Ovary (tissue), 9 donors: ENCODE data around the gene KDM5A. TPM values are rescaled to one million over a fixed set of nuclear protein-coding genes. Genes with fewer than 3 reads are reported as not detected.
"Not testable (repeated sequence)": the region's sequence is repeated elsewhere in the genome, so short reads cannot be mapped to it uniquely, and the experiment has no call there.

Source experiments
- DNase-seq, 5 donors: peaks; one replicate each; pipeline ENCODE4 v3.0.0-alpha.2; 2019 to 2020
- H3K27ac ChIP-seq, 2 donors: fragments of 200-600 bp; one replicate each; pipeline versions ENCODE4 v1.5.1 to v1.8.0; 2019 to 2022
- H3K27me3 ChIP-seq: fragments of 200-600 bp; one replicate; pipeline ENCODE4 v1.8.0; 2022
- H3K36me3 ChIP-seq: fragments of 200-600 bp; sonication (generic); one replicate; pipeline ENCODE4 v1.5.1; 2019
- H3K4me1 ChIP-seq: one replicate; pipeline ENCODE4 v1.8.1; 2013; ENCODE audit warnings: mild to moderate bottlenecking, moderate library complexity; ENCODE audit not compliant: insufficient read depth
- H3K4me3 ChIP-seq: fragments of 200-600 bp; sonication (generic); one replicate; pipeline ENCODE4 v1.5.1; 2017
- H3K9me3 ChIP-seq, 2 donors: fragments of 200-600 bp in 1 of 2; sonication (generic) in 1 of 2; one replicate each; pipeline versions ENCODE4 v1.5.1 to v1.8.1; 2013 to 2019; ENCODE audit warnings: mild to moderate bottlenecking in 1 of 2, moderate library complexity in 1 of 2
- CTCF ChIP-seq, 3 donors: fragments of 450-650 bp in 2 of 3; fragments of 200-600 bp in 1 of 3; IDR thresholded peaks; one replicate each; pipeline versions ENCODE4 v1.5.1 to v1.8.0; 2016 to 2022; ENCODE audit warnings: antibody characterized with exemption in 3 of 3, mild to moderate bottlenecking in 1 of 3
- EP300 ChIP-seq: sonication (generic); formaldehyde crosslinking; IDR thresholded peaks from one replicate; pipeline ENCODE4 v1.6.1; 2017; ENCODE audit warnings: antibody characterized with exemption
- POLR2A ChIP-seq: fragments of 450-650 bp; IDR thresholded peaks from one replicate; pipeline ENCODE4 v1.6.1; 2017; ENCODE audit warnings: antibody characterized with exemption, mild to moderate bottlenecking, moderate library complexity
- WGBS, 3 donors: extraction: QIAGEN DNeasy Blood & Tissue Kit in 1 of 3; methylation state at CpG; one replicate each; pipeline versions ENCODE4 v1.1.5 to v1.1.7; 2013 to 2017; 5-methylcytosine and 5-hydroxymethylcytosine counted together
- intact Hi-C, 4 donors: fragments of 100-400 bp; cut with DNase I; formaldehyde crosslinking; loops; one replicate each; pipeline versions ENCODE4 v1.11.0 to v1.15.1; 2022 to 2023
- polyA plus RNA-seq, 2 donors: library from polyadenylated mRNA; stranded (reverse); fragments of 200-250 nt in 1 of 2; fragments of 350-450 nt in 1 of 2; fragmentation: Illumina TruSeq in 1 of 2; extraction: RNeasy Lipid Tissue Mini Kit (QIAGEN cat#74804) in 1 of 2; gene quantifications; one replicate each; pipeline ENCODE4 v1.2.3, GENCODE V29; 2013 to 2014
- total RNA-seq, 7 donors: library from RNA; depleted of rRNA in 2 of 7; stranded (reverse); fragments of >200 nt in 2 of 7; fragmentation: NEBNext Ultra II Directional in 3 of 7; extraction: Animal tissue kit (Norgen Biotek cat#: 25700) in 3 of 7; gene quantifications; one replicate each; pipeline versions ENCODE4 v1.1.0 to v1.2.4, GENCODE V29; 2016 to 2023
- donor health status: DM: no; HTN: no; CAD: no; lungs with moderate emphysema.
- donor health status: DM: no; HTN: no; CAD: no.
- donor health status: Bipolar disorder and iron deficiency.
- donor health status: DM: yes; HTN: yes; CAD: no.
- donor health status: DM: no; HTN: no; CAD: no.
- donor health status: DM: yes; HTN: yes; CAD: no.

The KDM5A gene
- total and polyA plus RNA-seq, 9 donors: 11.6 to 69.9 (median 56.5) TPM

- Histone ChIP-seq H3K4me3 (no peak overlapping the region), H3K27ac (no peak overlapping the region), H3K9me3 (no peaks in the 10 kb centered on the region), H3K4me1 (no peaks in the 10 kb centered on the region), H3K27me3 (no peaks in the 10 kb centered on the region), H3K36me3 (no peaks in the 10 kb centered on the region)
- 74 to 80% (median 76%) methylated on average over 2 of the region's 2 CpGs for WGBS, 3 donors
- no peak for DNase-seq
- TF ChIP-seq CTCF (IDR thresholded peaks at IDR 0.05) (no peak), POLR2A (no peak), EP300 (no peak)
- intact Hi-C loops: no loop called here
These were observed 80.6 kb downstream of the KDM5A start for GRCh38 chr12:308511-308910.

DNA sequence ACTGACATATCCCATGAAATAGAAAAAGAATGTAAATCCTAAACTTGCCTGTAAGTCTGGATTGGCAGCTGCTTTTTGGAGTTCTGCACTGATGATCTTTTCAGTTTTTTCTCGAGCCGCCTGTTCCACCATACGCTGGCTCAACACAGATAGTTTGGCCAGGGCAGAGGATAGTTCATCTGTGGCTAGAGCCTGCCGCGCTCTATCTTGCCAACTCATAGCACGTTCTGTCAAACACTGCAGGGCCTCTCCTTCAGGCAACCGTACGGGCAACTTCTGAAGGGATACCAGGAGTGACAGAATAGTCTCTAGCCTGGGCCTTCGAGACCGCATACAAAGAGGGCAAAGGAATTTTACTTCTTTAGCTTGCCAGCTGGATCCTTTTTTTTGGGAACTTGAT is 81.7 kb downstream of the KDM5A start:
- intact Hi-C loops: no loop called here
- no peak for DNase-seq
- no peaks in the 10 kb centered on the region for H3K36me3 ChIP-seq
- no peaks in the 10 kb centered on the region for H3K27me3 ChIP-seq
- H3K9me3 ChIP-seq: no peaks in the 10 kb centered on the region
- H3K27ac ChIP-seq: no peak overlapping the region
- H3K4me1 ChIP-seq: no peaks in the 10 kb centered on the region
- TF ChIP-seq EP300 (no peak), POLR2A (no peak), CTCF (IDR thresholded peaks at IDR 0.05) (no peak)
- 95 to 96% (median 95%) methylated on average over 10 of the region's 10 CpGs for WGBS, 3 donors
- H3K4me3 ChIP-seq: no peak overlapping the region

DNA sequence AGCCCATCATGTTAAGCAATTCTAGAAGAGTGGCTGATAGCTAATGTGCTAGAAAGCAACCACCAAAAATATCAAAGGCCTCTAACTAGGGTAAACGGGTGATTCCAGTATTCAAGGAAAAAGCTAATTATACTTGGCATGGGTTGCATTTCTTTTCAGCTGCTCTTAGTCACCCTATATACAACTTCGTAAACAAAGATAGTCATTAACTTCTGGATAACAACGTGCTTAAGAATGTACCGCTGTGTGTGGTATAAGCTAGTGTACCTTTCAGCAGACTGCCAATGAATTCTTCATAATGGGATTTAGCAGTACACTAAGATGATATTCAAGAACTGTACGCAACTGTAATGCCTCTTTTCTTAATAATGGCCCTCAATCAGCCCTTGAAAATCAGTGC is 84.3 kb downstream of the KDM5A start:
- no peak for TF ChIP-seq CTCF (IDR thresholded peaks at IDR 0.05)
- TF ChIP-seq POLR2A: no peak
- no peak for TF ChIP-seq EP300

DNA sequence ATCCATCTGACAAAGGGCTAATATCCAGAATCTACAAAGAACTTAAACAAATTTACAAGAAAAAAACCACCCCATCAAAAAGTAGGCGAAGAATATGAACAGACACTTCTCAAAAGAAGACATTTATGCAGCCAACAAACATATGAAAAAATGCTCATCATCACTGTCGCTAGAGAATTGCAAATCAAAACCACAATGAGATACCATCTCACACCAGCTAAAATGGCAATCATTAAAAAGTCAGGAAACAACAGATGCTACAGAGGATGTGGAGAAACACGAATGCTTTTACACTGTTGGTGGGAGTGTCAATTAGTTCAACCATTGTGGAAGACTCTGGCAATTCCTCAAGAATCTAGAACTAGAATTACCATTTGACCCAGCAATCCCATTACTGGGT is 86.4 kb downstream of the KDM5A start:
- H3K27me3 ChIP-seq, H3K4me3 ChIP-seq, DNase-seq, H3K27ac ChIP-seq, H3K9me3 ChIP-seq, H3K4me1 ChIP-seq, intact Hi-C loops, H3K36me3 ChIP-seq: not testable (repeated sequence)
- WGBS, 3 donors: 90 to 95% (median 92%) methylated on average over 3 of the region's 3 CpGs

More for the DNA sequence above, 84.3 kb downstream of the KDM5A start:
- Histone ChIP-seq H3K4me1 (no peaks in the 10 kb centered on the region), H3K36me3 (no peaks in the 10 kb centered on the region), H3K27ac (no peak overlapping the region), H3K4me3 (no peak overlapping the region), H3K9me3 (no peaks in the 10 kb centered on the region), H3K27me3 (no peaks in the 10 kb centered on the region)
- intact Hi-C loops: no loop called here
- no peak for DNase-seq
- 35 to 63% (median 39%) methylated on average over 5 of the region's 5 CpGs for WGBS, 3 donors

- 100% methylated on average over 1 of the region's 1 CpG for WGBS, 3 donors
- H3K27ac ChIP-seq, H3K36me3 ChIP-seq, intact Hi-C loops, H3K27me3 ChIP-seq, H3K4me1 ChIP-seq, DNase-seq, H3K9me3 ChIP-seq, H3K4me3 ChIP-seq: not testable (repeated sequence)
These were observed 89.0 kb downstream of the KDM5A start for GRCh38 chr12:300166-300565.

GRCh38 chr12:299511-299910 is 89.6 kb downstream of the KDM5A start:
- WGBS, 3 donors: 85 to 95% (median 88%) methylated on average over 5 of the region's 5 CpGs
- H3K36me3 ChIP-seq: not testable (repeated sequence)

DNA sequence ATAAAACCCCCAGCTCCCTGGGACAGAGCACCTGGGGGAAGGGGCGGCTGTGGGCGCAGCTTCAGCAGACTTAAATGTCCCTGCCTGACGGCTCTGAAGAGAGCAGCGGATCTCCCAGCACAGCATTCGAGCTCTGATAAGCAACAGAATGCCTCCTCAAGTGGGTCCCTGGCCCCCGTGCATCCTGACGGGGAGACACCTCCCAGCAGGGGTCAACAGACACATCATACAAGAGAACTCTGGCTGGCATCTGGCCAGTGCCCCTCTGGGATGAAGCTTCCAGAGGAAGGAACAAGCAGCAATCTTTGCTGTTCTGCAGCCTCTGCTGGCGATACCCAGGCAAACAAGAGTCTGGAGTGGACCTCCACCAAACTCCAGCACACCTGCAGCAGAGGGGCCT is 91.1 kb downstream of the KDM5A start:
- H3K27ac ChIP-seq, H3K27me3 ChIP-seq, H3K4me3 ChIP-seq, H3K36me3 ChIP-seq, intact Hi-C loops, H3K9me3 ChIP-seq, H3K4me1 ChIP-seq: not testable (repeated sequence)
- WGBS, 3 donors: 83 to 88% (median 86%) methylated on average over 8 of the region's 8 CpGs
- peak in 2 of 5 donors; percentile 16 to 34 for DNase-seq

More at GRCh38 chr12:299511-299910, 89.6 kb downstream of the KDM5A start:
- intact Hi-C loops, H3K27me3 ChIP-seq, H3K27ac ChIP-seq, H3K9me3 ChIP-seq, DNase-seq, H3K4me1 ChIP-seq, H3K4me3 ChIP-seq: not testable (repeated sequence)
